Measurements from ENCODE around the gene POLD1. TPM values are rescaled to one million over a fixed set of nuclear protein-coding genes. Genes with fewer than 3 reads are reported as not detected.

POLD1 gene
- total and polyA plus RNA-seq, 2 of the 13 experiments (the other 11 are each of a cell fraction or from before 2014, with no cell fraction given), result 17.4 to 54.0 TPM

DNA sequence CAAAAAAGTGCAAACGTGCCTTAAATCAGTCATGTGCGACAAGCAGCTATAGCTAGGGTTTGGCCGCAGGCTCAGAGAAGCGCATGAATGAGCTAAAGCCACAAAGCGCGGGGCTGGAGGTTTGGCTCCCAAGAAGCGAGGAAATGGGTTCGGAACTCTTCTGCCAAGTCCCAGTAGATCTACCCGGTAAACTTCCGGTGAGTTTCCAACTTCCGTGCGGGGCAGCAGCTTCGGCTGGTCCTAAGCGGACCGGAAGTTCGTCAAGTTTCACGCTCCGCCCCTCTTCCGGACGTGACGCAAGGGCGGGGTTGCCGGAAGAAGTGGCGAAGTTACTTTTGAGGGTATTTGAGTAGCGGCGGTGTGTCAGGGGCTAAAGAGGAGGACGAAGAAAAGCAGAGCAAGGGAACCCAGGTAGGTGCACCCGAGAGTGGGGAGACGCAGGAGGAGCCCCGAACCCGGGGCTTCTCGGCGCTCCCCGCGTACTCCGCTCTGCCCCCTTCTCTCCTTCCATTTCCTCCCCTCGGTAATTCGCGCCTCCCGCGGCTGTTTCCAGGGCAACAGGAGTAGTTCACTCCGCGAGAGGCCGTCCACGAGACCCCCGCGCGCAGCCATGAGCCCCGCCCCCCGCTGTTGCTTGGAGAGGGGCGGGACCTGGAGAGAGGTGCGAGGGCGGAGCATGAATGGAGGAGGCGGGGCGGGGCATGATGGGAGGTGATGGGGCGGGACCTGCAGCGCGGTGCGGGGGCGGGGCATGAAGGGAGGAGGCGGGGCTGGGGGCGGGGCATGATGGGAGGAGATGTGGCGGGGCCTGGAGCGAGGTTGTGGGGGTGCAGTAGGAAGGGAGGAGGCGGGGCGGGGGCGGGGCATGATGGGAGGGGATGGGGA lies 7.7 kb upstream of the POLD1 start, which contains the start of gene NR1H2 (continued):
- TF ChIP-seq, protein P1, sequence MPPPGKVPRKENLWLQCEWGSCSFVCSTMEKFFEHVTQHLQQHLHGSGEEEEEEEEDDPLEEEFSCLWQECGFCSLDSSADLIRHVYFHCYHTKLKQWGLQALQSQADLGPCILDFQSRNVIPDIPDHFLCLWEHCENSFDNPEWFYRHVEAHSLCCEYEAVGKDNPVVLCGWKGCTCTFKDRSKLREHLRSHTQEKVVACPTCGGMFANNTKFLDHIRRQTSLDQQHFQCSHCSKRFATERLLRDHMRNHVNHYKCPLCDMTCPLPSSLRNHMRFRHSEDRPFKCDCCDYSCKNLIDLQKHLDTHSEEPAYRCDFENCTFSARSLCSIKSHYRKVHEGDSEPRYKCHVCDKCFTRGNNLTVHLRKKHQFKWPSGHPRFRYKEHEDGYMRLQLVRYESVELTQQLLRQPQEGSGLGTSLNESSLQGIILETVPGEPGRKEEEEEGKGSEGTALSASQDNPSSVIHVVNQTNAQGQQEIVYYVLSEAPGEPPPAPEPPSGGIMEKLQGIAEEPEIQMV (CRISPR knock-in tag; IDR thresholded peaks at IDR 0.05; ENCODE audit: low read depth), result 0 out of 2 replicates have a peak, but pooled peaks have one; percentile 77
- TF ChIP-seq PRMT3 (CRISPR knock-in tag; IDR thresholded peaks at IDR 0.05; ENCODE audit: borderline replicate concordance, low read depth) (no peak), ZNF790 (CRISPR knock-in tag; IDR thresholded peaks at IDR 0.05; ENCODE audit: borderline replicate concordance) (0 out of 2 replicates have a peak, but pooled peaks have one; percentile 52), ZNF879 (CRISPR knock-in tag; IDR thresholded peaks at IDR 0.05) (no peak), ZNF460 (CRISPR knock-in tag; IDR thresholded peaks at IDR 0.05; ENCODE audit: borderline replicate concordance) (no peak), HIVEP1 (CRISPR knock-in tag; IDR thresholded peaks at IDR 0.05) (peak; percentile 92), NR2F1 (CRISPR knock-in tag; IDR thresholded peaks at IDR 0.05) (no peak), HHEX (CRISPR knock-in tag; IDR thresholded peaks at IDR 0.05) (no peak), ZBTB7B (CRISPR knock-in tag; IDR thresholded peaks at IDR 0.05) (peak; percentile 49), ZNF737 (CRISPR knock-in tag; IDR thresholded peaks at IDR 0.05; ENCODE audit: borderline replicate concordance) (no peak), NFE2L2 (IDR thresholded peaks at IDR 0.05; ENCODE audit: low read length) (no peak), ZNF652 (CRISPR knock-in tag; IDR thresholded peaks at IDR 0.05; ENCODE audit: borderline replicate concordance, low read depth) (no peak), TRIM24 (CRISPR knock-in tag; IDR thresholded peaks at IDR 0.05) (no peak), THYN1 (CRISPR knock-in tag; IDR thresholded peaks at IDR 0.05; ENCODE audit: borderline replicate concordance, low read depth) (no peak), ZNF562 (CRISPR knock-in tag; IDR thresholded peaks at IDR 0.05; ENCODE audit: borderline replicate concordance) (no peak)
- TF ChIP-seq, protein P2, sequence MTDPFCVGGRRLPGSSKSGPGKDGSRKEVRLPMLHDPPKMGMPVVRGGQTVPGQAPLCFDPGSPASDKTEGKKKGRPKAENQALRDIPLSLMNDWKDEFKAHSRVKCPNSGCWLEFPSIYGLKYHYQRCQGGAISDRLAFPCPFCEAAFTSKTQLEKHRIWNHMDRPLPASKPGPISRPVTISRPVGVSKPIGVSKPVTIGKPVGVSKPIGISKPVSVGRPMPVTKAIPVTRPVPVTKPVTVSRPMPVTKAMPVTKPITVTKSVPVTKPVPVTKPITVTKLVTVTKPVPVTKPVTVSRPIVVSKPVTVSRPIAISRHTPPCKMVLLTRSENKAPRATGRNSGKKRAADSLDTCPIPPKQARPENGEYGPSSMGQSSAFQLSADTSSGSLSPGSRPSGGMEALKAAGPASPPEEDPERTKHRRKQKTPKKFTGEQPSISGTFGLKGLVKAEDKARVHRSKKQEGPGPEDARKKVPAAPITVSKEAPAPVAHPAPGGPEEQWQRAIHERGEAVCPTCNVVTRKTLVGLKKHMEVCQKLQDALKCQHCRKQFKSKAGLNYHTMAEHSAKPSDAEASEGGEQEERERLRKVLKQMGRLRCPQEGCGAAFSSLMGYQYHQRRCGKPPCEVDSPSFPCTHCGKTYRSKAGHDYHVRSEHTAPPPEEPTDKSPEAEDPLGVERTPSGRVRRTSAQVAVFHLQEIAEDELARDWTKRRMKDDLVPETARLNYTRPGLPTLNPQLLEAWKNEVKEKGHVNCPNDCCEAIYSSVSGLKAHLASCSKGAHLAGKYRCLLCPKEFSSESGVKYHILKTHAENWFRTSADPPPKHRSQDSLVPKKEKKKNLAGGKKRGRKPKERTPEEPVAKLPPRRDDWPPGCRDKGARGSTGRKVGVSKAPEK (CRISPR knock-in tag; IDR thresholded peaks at IDR 0.05; ENCODE audit: borderline replicate concordance), result no peak
- TF ChIP-seq, protein P3, sequence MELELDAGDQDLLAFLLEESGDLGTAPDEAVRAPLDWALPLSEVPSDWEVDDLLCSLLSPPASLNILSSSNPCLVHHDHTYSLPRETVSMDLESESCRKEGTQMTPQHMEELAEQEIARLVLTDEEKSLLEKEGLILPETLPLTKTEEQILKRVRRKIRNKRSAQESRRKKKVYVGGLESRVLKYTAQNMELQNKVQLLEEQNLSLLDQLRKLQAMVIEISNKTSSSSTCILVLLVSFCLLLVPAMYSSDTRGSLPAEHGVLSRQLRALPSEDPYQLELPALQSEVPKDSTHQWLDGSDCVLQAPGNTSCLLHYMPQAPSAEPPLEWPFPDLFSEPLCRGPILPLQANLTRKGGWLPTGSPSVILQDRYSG (CRISPR knock-in tag; IDR thresholded peaks at IDR 0.05), result no peak
- TF ChIP-seq, protein P4, sequence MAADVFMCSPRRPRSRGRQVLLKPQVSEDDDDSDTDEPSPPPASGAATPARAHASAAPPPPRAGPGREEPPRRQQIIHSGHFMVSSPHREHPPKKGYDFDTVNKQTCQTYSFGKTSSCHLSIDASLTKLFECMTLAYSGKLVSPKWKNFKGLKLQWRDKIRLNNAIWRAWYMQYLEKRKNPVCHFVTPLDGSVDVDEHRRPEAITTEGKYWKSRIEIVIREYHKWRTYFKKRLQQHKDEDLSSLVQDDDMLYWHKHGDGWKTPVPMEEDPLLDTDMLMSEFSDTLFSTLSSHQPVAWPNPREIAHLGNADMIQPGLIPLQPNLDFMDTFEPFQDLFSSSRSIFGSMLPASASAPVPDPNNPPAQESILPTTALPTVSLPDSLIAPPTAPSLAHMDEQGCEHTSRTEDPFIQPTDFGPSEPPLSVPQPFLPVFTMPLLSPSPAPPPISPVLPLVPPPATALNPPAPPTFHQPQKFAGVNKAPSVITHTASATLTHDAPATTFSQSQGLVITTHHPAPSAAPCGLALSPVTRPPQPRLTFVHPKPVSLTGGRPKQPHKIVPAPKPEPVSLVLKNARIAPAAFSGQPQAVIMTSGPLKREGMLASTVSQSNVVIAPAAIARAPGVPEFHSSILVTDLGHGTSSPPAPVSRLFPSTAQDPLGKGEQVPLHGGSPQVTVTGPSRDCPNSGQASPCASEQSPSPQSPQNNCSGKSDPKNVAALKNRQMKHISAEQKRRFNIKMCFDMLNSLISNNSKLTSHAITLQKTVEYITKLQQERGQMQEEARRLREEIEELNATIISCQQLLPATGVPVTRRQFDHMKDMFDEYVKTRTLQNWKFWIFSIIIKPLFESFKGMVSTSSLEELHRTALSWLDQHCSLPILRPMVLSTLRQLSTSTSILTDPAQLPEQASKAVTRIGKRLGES (CRISPR knock-in tag; IDR thresholded peaks at IDR 0.05; ENCODE audit: borderline replicate concordance), result no peak

Data from HepG2 (cell line).